HCT116 (cell line): Measurements from ENCODE around the gene ENGASE. TPM values are rescaled to one million over a fixed set of nuclear protein-coding genes. Genes with fewer than 3 reads are reported as not detected.

Experiments used
- ATAC-seq: fragments of 200-7000 bp; cut with Tn5 transposase; 2 replicates; pipeline ENCODE4 v1.9.1; 2020; ENCODE audit warnings: mild to moderate bottlenecking, moderate library complexity
- BruUV-seq: library from RNA; stranded (reverse); fragments of 400-500 nt; replicated peaks from 2 replicates; lab custom pipeline; 2021; lab: Mats Ljungman, UMichigan
- CTCF ChIA-PET: fragments of 300-600 bp; sonication (Branson Sonifier 250); formaldehyde crosslinking; loops from one replicate; lab custom pipeline; 2021; ENCODE audit warnings: antibody characterized with exemption; lab: Charles Lee
- POLR2A ChIA-PET: fragments of 300-600, 350-600 bp; sonication (Branson Sonifier 250); formaldehyde crosslinking; loops from one replicate; lab custom pipeline; 2021; ENCODE audit warnings: antibody characterized with exemption; lab: Charles Lee
- RAD21 ChIA-PET, 2 experiments: fragments of 300-600 bp; sonication (Branson Sonifier 250); formaldehyde crosslinking; loops; one replicate each; lab custom pipeline; 2023; ENCODE audit warnings: low total read pairs in 2 of 2; ENCODE audit not compliant: uncharacterized antibody in 2 of 2, unreplicated experiment in 2 of 2, low non-redundant PET in 1 of 2; lab: Charles Lee
- DNase-seq: peaks from one replicate; pipeline ENCODE4 v3.0.0-alpha.2; 2010; ENCODE audit warnings: low read depth, low spot score
- H2AFZ ChIP-seq: fragments of 200-600 bp; shearing (Covaris generic), sonication (generic); 2 replicates; pipeline ENCODE4 v1.6.1; 2017; ENCODE audit warnings: low read depth, mixed run types, mixed read lengths, antibody characterized with exemption, low read length; ENCODE audit not compliant: poor library complexity, severe bottlenecking
- H3K27ac ChIP-seq: 2 replicates; pipeline ENCODE4 v1.5.1; 2012; ENCODE audit warnings: low read depth, low read length
- H3K27me3 ChIP-seq: fragments of 200-600 bp; sonication (generic); 2 replicates; pipeline ENCODE4 v1.6.1; 2016; ENCODE audit warnings: mixed run types, low read length, mixed read lengths; ENCODE audit not compliant: insufficient read depth
- H3K36me3 ChIP-seq, 2 experiments: fragments of 200-500 bp in 1 of 2; fragments of 200-600 bp in 1 of 2; sonication (Bioruptor generic) in 1 of 2; sonication (generic) in 1 of 2; 2 replicates each; pipeline versions ENCODE4 v1.5.1 to v1.6.1; 2014 to 2016; ENCODE audit warnings: low read length in 2 of 2, inconsistent platforms in 1 of 2, mixed read lengths in 1 of 2, mixed run types in 1 of 2; ENCODE audit not compliant: insufficient read depth in 2 of 2, control insufficient read depth in 1 of 2
- H3K4me1 ChIP-seq, 2 experiments: fragments of 200-600 bp in 1 of 2; sonication (generic) in 1 of 2; 2 replicates each; pipeline versions ENCODE4 v1.5.1 to v1.6.1; 2012 to 2017; ENCODE audit warnings: low read length in 2 of 2, inconsistent platforms in 1 of 2, mild to moderate bottlenecking in 1 of 2, mixed read lengths in 1 of 2, mixed run types in 1 of 2, moderate library complexity in 1 of 2; ENCODE audit not compliant: insufficient read depth in 2 of 2, control insufficient read depth in 1 of 2
- H3K4me2 ChIP-seq: fragments of 200-600 bp; sonication (generic); 2 replicates; pipeline ENCODE4 v1.6.1; 2017; ENCODE audit warnings: mixed run types, low read length, mixed read lengths
- H3K4me3 ChIP-seq, 2 experiments: fragments of 200-600 bp in 1 of 2; sonication (generic) in 1 of 2; replicated peaks in 1 of 2; 2 replicates each; pipeline ENCODE4 v1.5.1; 2011 to 2016; ENCODE audit warnings: low read length in 2 of 2, control low read depth in 1 of 2, low read depth in 1 of 2, mild to moderate bottlenecking in 1 of 2, mixed read lengths in 1 of 2, mixed run types in 1 of 2
- H3K79me2 ChIP-seq: fragments of 200-600 bp; sonication (generic); 2 replicates; pipeline ENCODE4 v1.6.1; 2017; ENCODE audit warnings: mild to moderate bottlenecking, mixed run types, low read length, moderate library complexity, mixed read lengths; ENCODE audit not compliant: insufficient read depth
- H3K9ac ChIP-seq: fragments of 200-600 bp; sonication (generic); 2 replicates; pipeline ENCODE4 v1.6.1; 2016; ENCODE audit warnings: low read length, mixed read lengths
- H3K9me2 ChIP-seq: fragments of 200-600 bp; sonication (generic), shearing (Covaris generic); 2 replicates; pipeline ENCODE4 v1.6.1; 2017; ENCODE audit warnings: mixed run types, mild to moderate bottlenecking, moderate library complexity; ENCODE audit not compliant: insufficient read depth
- H3K9me3 ChIP-seq, 2 experiments: fragments of 200-500 bp in 1 of 2; fragments of 200-600 bp in 1 of 2; sonication (Bioruptor generic) in 1 of 2; sonication (generic) in 1 of 2; 2 replicates each; pipeline ENCODE4 v1.6.1; 2014 to 2017; ENCODE audit warnings: low read length in 2 of 2, mixed read lengths in 2 of 2, inconsistent platforms in 1 of 2, low read depth in 1 of 2, mild to moderate bottlenecking in 1 of 2, mixed run types in 1 of 2, moderate library complexity in 1 of 2; ENCODE audit not compliant: control insufficient read depth in 1 of 2, insufficient read depth in 1 of 2
- H4K20me1 ChIP-seq: fragments of 200-600 bp; sonication (generic), shearing (Covaris generic); 2 replicates; pipeline ENCODE4 v1.6.1; 2017; ENCODE audit warnings: mixed run types, mild to moderate bottlenecking, moderate library complexity; ENCODE audit not compliant: insufficient read depth
- EGR1 ChIP-seq: IDR thresholded peaks from 2 replicates; pipeline ENCODE4 v1.6.1; 2012; ENCODE audit warnings: low read depth
- FOSL1 ChIP-seq: IDR thresholded peaks from 2 replicates; pipeline ENCODE4 v1.6.1; 2012; ENCODE audit warnings: low read depth
- JUND ChIP-seq: IDR thresholded peaks from 2 replicates; pipeline ENCODE4 v1.6.1; 2012
- SP1 ChIP-seq: IDR thresholded peaks from 2 replicates; pipeline ENCODE4 v1.6.1; 2012; ENCODE audit warnings: low read depth
- YY1 ChIP-seq: IDR thresholded peaks from 2 replicates; pipeline ENCODE4 v1.6.1; 2011; ENCODE audit warnings: low read length, low read depth, moderate library complexity, mild to moderate bottlenecking; ENCODE audit not compliant: insufficient replicate concordance; ENCODE audit errors: extremely low read depth
- intact Hi-C: fragments of 100-400 bp; cut with micrococcal nuclease; formaldehyde crosslinking; loops from 2 replicates; pipeline ENCODE4 v1.10.0; 2022
- total RNA-seq: library from RNA; stranded (reverse); gene quantifications from one replicate; pipeline ENCODE4 v1.2.1, GENCODE V29; 2021; ENCODE audit not compliant: unreplicated experiment
- TF ChIP-seq, protein P1 (sequence below): IDR thresholded peaks from 2 replicates; pipeline ENCODE4 v1.6.1; 2012
- TF ChIP-seq, protein P2 (sequence below): IDR thresholded peaks from 2 replicates; pipeline ENCODE4 v1.6.1; 2012; ENCODE audit warnings: low read depth
- TF ChIP-seq, protein P3 (sequence below): IDR thresholded peaks from 2 replicates; pipeline ENCODE4 v1.6.1; 2011; ENCODE audit warnings: mild to moderate bottlenecking, low read length, moderate library complexity; ENCODE audit not compliant: insufficient replicate concordance; ENCODE audit errors: extremely low read depth

The ENGASE gene
- total RNA-seq, 1 experiment from 2014 or later = 54.2 TPM

- ChIA-PET RAD21 (no interaction called here), POLR2A (no interaction called here)
- intact Hi-C loops = no loop called here
- no peaks in the 10 kb centered on the region for H3K36me3 ChIP-seq
- no peak overlapping the region for H3K4me3 ChIP-seq
- no peak for DNase-seq
- no peaks in the 10 kb centered on the region for H3K9me3 ChIP-seq
- no peak for ATAC-seq
- H3K4me2 ChIP-seq = no peak overlapping the region
- no peaks in the 10 kb centered on the region for H3K4me1 ChIP-seq
- no peak overlapping the region for H3K27ac ChIP-seq
- TF ChIP-seq SP1 = no peak
- no peak for TF ChIP-seq EGR1
- TF ChIP-seq, protein P1, sequence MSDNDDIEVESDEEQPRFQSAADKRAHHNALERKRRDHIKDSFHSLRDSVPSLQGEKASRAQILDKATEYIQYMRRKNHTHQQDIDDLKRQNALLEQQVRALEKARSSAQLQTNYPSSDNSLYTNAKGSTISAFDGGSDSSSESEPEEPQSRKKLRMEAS = no peak
- no peak for TF ChIP-seq YY1
- TF ChIP-seq, protein P2, sequence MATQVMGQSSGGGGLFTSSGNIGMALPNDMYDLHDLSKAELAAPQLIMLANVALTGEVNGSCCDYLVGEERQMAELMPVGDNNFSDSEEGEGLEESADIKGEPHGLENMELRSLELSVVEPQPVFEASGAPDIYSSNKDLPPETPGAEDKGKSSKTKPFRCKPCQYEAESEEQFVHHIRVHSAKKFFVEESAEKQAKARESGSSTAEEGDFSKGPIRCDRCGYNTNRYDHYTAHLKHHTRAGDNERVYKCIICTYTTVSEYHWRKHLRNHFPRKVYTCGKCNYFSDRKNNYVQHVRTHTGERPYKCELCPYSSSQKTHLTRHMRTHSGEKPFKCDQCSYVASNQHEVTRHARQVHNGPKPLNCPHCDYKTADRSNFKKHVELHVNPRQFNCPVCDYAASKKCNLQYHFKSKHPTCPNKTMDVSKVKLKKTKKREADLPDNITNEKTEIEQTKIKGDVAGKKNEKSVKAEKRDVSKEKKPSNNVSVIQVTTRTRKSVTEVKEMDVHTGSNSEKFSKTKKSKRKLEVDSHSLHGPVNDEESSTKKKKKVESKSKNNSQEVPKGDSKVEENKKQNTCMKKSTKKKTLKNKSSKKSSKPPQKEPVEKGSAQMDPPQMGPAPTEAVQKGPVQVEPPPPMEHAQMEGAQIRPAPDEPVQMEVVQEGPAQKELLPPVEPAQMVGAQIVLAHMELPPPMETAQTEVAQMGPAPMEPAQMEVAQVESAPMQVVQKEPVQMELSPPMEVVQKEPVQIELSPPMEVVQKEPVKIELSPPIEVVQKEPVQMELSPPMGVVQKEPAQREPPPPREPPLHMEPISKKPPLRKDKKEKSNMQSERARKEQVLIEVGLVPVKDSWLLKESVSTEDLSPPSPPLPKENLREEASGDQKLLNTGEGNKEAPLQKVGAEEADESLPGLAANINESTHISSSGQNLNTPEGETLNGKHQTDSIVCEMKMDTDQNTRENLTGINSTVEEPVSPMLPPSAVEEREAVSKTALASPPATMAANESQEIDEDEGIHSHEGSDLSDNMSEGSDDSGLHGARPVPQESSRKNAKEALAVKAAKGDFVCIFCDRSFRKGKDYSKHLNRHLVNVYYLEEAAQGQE = no peak
- TF ChIP-seq, protein P3, sequence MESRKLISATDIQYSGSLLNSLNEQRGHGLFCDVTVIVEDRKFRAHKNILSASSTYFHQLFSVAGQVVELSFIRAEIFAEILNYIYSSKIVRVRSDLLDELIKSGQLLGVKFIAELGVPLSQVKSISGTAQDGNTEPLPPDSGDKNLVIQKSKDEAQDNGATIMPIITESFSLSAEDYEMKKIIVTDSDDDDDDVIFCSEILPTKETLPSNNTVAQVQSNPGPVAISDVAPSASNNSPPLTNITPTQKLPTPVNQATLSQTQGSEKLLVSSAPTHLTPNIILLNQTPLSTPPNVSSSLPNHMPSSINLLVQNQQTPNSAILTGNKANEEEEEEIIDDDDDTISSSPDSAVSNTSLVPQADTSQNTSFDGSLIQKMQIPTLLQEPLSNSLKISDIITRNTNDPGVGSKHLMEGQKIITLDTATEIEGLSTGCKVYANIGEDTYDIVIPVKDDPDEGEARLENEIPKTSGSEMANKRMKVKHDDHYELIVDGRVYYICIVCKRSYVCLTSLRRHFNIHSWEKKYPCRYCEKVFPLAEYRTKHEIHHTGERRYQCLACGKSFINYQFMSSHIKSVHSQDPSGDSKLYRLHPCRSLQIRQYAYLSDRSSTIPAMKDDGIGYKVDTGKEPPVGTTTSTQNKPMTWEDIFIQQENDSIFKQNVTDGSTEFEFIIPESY = no peak
- TF ChIP-seq FOSL1 = no peak
- TF ChIP-seq JUND = no peak
- TF ChIP-seq, all 23 proteins: peak for 0
- Histone ChIP-seq H3K27me3 (peaks cover 9% of the 10 kb centered on the region; the same call in 1 of the 2 replicates), H3K79me2 (no peaks in the 10 kb centered on the region), H3K9ac (no peak overlapping the region), H3K9me2 (no peaks in the 10 kb centered on the region), H4K20me1 (no peaks in the 10 kb centered on the region), H2AFZ (no peak overlapping the region)
- CTCF ChIA-PET = no interaction called here
- BruUV-seq = no TSS peak
Measured at GRCh38 chr17:79102214-79102613, 27.6 kb downstream of the ENGASE start.
